Astrocyte of the spinal cord (primary cell): ENCODE measurements around the gene ZC3H12C.
"Not testable (repeated sequence)": the region's sequence is repeated elsewhere in the genome, so short reads cannot be mapped to it uniquely, and the experiment has no call there.

Source experiments
- DNase-seq: peaks from one replicate; pipeline ENCODE4 v3.0.0; 2011; ENCODE audit warnings: low read depth, low spot score
- H3K4me3 ChIP-seq: 2 replicates; pipeline ENCODE4 v1.5.1; 2011; ENCODE audit warnings: low read depth, mild to moderate bottlenecking, low read length, moderate library complexity
- CTCF ChIP-seq: IDR thresholded peaks from 2 replicates; pipeline ENCODE4 v1.5.1; 2012; ENCODE audit warnings: low read depth, mild to moderate bottlenecking, low read length, inconsistent platforms
- in situ Hi-C: cut with HindIII; loops from 2 replicates; pipeline ENCODE4 v1.10.0; 2017; ENCODE audit warnings: low sequenced_read_pairs

Gene ZC3H12C

GRCh38 chr11:110207123-110207522 lies 113.9 kb downstream of the ZC3H12C start:
- no peak overlapping the region for H3K4me3 ChIP-seq
- TF ChIP-seq CTCF, result no peak
- in situ Hi-C loops, result no loop called here
- DNase-seq, result no peak

- H3K4me3 ChIP-seq, DNase-seq, in situ Hi-C loops: not testable (repeated sequence)
These were observed 115.6 kb downstream of the ZC3H12C start for GRCh38 chr11:110208678-110209312.

- DNase-seq, in situ Hi-C loops, H3K4me3 ChIP-seq: not testable (repeated sequence)
These were observed 116.1 kb downstream of the ZC3H12C start for GRCh38 chr11:110209313-110209694.

- in situ Hi-C loops, result no loop called here
- no peak for DNase-seq
These were observed 124.2 kb downstream of the ZC3H12C start for GRCh38 chr11:110217223-110217877.

GRCh38 chr11:110217936-110218335 lies 124.7 kb downstream of the ZC3H12C start:
- no peak overlapping the region for H3K4me3 ChIP-seq
- no peak for DNase-seq
- in situ Hi-C loops, result no loop called here
- TF ChIP-seq CTCF, result no peak

More at GRCh38 chr11:110217223-110217877, 124.2 kb downstream of the ZC3H12C start:
- H3K4me3 ChIP-seq, result no peak overlapping the region
- TF ChIP-seq CTCF, result no peak

- DNase-seq, result peak; percentile 23
- in situ Hi-C loops, result no loop called here
- no peak overlapping the region for H3K4me3 ChIP-seq
- TF ChIP-seq CTCF, result no peak
These were observed 126.0 kb downstream of the ZC3H12C start for GRCh38 chr11:110219006-110219785.
